GM12892 (cell line): Measurements from ENCODE around the gene U2AF2.

Experiments
- POLR2A ChIP-seq: IDR thresholded peaks from 2 replicates; pipeline ENCODE4 v1.6.1; 2011; ENCODE audit warnings: low read depth, low read length, control low read depth
- TAF1 ChIP-seq: IDR thresholded peaks from 2 replicates; pipeline ENCODE4 v1.6.1; 2011; ENCODE audit warnings: low read depth, mild to moderate bottlenecking, control low read depth, low read length, borderline replicate concordance

- TF ChIP-seq POLR2A (no peak), TAF1 (no peak)
These were observed 3.6 kb upstream of the U2AF2 start for GRCh38 chr19:55651236-55651635.
